ENCODE data around the gene BICD1.

DNA sequence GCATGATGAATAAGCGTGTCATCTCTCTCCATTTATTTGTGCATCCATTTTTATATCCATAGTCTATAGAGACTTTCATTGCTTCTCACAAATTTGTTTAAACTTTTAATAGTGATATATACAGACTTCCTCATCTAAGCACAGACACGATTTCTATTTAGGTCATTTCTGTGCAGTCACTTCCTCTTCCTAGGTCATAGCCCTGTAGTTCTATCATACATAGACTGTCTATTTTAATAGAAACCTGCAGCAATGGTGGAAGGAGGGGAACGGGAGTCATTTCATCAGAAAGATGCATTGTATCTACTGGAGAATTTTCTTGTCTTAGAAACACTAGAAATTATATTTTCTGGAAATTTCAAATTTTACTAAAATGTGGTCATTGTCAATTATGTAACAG lies 159.3 kb downstream of the BICD1 start:
- TF ChIP-seq, protein P1, sequence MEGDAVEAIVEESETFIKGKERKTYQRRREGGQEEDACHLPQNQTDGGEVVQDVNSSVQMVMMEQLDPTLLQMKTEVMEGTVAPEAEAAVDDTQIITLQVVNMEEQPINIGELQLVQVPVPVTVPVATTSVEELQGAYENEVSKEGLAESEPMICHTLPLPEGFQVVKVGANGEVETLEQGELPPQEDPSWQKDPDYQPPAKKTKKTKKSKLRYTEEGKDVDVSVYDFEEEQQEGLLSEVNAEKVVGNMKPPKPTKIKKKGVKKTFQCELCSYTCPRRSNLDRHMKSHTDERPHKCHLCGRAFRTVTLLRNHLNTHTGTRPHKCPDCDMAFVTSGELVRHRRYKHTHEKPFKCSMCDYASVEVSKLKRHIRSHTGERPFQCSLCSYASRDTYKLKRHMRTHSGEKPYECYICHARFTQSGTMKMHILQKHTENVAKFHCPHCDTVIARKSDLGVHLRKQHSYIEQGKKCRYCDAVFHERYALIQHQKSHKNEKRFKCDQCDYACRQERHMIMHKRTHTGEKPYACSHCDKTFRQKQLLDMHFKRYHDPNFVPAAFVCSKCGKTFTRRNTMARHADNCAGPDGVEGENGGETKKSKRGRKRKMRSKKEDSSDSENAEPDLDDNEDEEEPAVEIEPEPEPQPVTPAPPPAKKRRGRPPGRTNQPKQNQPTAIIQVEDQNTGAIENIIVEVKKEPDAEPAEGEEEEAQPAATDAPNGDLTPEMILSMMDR (conservative IDR thresholded peaks at IDR 0.05; ENCODE audit: low read depth, low read length) = no peak
- no peak for TF ChIP-seq EZH2phosphoT487 (IDR thresholded peaks at IDR 0.05; ENCODE audit: borderline replicate concordance, low read length)
